ENCODE measurements around the gene REG1B.
A peak's percentile ranks its signal among the peaks of the same experiment; 100 is the strongest.
"Not testable (repeated sequence)": the region's sequence is repeated elsewhere in the genome, so short reads cannot be mapped to it uniquely, and the experiment has no call there.

REG1B gene

DNA sequence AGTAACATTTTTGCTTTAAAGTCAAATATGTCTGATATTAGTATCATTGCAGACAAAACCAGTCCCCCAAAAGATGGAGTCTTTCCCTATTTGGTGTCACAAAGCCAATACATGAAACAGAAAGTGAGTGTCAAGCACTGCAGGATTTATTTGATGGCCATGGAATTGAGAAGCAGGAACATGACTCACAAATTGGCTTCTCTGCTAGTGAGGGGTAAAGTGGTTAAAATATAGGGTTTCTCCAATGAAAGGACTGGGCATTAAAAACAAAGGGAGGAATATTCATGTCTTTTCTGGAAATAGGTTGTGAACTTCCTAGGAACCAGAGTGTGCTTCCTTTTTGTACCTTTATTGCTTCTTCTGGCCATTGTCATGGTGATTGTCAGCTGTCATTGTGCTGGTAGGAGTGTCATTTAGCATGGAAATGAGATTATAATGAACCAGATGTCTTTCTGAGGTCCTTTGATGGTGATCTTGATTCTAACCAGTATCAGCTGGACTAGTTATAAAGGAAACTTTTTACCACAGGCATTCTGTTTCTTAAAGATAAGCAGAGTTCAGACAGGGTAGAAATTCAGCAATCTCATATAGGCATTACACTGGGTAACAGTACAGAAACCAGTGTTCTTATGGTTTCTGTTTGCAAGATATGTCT lies 4.1 kb downstream of the REG1B start:
- DNase-seq, result peak; percentile 80

DNA sequence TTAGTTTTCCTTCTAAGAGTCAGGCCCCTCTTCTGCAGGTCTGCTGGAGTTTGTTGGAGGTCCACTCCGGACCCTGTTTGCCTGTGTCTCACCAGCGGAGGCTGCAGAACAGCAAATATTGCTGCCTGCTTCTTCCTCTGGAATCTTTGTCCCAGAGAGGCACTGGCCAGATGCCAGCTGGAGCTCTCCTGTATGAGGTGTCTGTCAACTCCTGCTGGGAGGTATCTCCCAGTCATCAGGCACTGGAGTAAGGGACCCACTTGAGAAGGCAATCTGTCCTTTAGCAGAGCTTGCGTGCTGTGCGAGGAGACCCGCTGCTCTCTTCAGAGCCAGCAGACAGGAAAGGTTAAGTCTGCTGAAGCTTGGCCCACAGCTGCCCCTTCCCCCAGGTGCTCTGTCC lies 4.8 kb downstream of the REG1B start:
- no peak for DNase-seq

DNA sequence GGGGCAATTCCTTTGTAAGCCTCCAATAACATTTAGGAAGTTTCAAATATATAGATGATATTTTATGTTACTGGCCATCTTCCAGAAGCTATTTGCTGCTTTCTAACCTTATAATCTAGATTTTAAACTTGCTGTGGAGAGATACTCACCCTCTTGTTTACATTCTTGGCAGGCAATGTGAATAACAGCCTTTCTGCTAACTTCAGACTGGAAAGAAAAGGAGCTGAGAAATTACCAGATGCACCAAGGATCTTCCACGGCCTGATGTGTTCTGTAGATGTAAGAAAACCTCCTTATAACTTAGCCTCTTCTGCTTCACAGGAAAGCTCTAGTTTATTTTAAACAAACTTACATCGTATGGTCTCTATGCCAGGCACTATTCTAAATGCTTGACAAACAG lies 16.7 kb downstream of the REG1B start:
- no peak for DNase-seq

- no peak for DNase-seq
Measured at GRCh38 chr2:79065201-79065600, 22.6 kb downstream of the REG1B start.

DNA sequence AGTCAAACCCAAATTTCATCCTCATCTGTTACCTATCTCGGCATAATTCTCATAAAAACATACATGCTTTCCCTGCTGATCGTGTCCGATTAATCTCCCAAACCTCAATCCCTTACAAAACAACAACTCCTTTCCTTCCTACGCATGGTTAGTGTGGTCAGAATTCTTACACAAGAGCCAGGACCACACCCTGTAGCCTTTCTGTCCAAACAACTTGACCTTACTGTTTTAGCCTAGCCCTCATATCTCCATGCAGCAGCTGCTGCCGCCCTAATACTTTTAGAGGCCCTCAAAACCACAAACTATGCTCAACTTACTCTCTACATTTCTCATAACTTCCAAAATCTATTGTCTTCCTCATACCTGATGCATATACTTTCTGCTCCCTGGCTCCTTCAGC lies 33.0 kb downstream of the REG1B start:
- DNase-seq, result peak; percentile 73

DNA sequence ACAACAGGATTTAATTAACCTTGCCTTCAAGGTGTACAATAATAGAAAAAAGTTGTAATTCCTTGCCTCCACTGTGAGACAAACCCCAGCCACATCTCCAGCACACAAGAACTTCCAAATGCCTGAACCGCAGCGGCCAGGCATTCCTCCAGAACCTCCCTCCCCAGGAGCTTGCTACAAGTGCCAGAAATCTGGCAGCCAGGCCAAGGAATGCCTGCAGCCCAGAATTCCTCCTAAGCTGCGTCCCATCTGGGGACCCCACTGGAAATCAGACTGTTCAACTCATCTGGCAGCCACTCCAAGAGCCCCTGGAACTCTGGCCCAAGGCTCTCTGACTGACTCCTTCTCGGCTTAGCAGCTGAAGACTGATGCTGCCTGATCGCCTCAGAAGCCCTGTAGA lies 34.3 kb downstream of the REG1B start:
- not testable (repeated sequence) for DNase-seq

DNA sequence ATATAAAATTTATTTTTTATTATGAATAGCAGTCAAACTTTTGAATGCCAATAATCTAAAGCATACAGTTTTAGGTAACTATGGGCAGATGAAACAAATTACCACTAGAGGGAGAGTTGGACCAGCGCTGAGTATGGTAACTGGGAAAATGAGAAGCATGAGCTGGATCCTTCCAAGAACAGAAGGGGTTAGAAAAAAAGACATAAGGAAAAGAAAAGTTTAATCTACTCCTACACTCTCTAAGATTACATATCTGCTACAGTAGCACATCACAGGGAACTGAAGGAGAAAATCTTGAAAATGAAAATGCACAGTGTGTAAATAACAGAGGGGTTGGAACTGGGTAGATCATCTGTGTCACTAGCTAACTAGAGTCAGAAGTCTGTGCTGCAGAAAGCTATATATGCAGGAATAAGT lies 46.8 kb downstream of the REG1B start:
- DNase-seq, result peak; percentile 50

DNA sequence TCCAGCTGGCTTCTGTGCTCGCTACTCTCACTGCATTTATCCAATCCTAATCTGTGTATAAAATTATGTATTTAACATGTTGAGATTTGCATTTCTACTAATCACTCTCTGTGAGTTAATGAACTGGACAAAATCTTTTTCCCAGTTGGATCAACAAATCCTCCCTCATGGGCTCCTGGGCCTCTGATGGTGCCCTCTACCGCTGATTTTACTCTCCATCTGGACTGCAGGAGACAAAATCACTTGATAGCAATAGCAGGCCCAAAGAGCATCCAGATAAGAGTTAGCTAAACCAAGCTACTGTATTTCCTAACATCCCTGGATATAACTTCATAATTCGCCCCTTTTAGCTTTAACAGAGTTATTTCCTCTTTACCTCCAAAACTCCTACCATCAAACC lies 47.8 kb downstream of the REG1B start:
- DNase-seq, result no peak
